Prostate gland (tissue), 2 donors: Measurements from ENCODE around the gene RIPK4. TPM values are rescaled to one million over a fixed set of nuclear protein-coding genes. Genes with fewer than 3 reads are reported as not detected.
A peak's percentile ranks its signal among the peaks of the same experiment; 100 is the strongest.
"Not testable (repeated sequence)": the region's sequence is repeated elsewhere in the genome, so short reads cannot be mapped to it uniquely, and the experiment has no call there.

Experiments
- DNase-seq: peaks from one replicate; pipeline ENCODE4 v3.0.0-alpha.2; 2019; ENCODE audit warnings: low spot score
- H3K27ac ChIP-seq, 2 donors: fragments of 200-600 bp; sonication (generic); 2 replicates each; pipeline ENCODE4 v1.5.1; 2017 to 2019
- H3K27me3 ChIP-seq: fragments of 200-600 bp; sonication (generic); replicated peaks from 2 replicates; pipeline ENCODE4 v1.5.1; 2019; ENCODE audit not compliant: insufficient read depth
- H3K36me3 ChIP-seq, 2 donors: fragments of 200-600 bp; sonication (generic); 1 replicate in 1 of 2; 2 replicates in 1 of 2; pipeline versions ENCODE4 v1.5.1 to v1.8.1; 2017 to 2019
- H3K4me1 ChIP-seq: fragments of 200-600 bp; sonication (generic); replicated peaks from 2 replicates; pipeline ENCODE4 v1.5.1; 2019
- H3K4me3 ChIP-seq, 2 donors: fragments of 200-600 bp; sonication (generic); 2 replicates each; pipeline ENCODE4 v1.5.1; 2017 to 2019
- H3K9me3 ChIP-seq: fragments of 200-600 bp; sonication (generic); 2 replicates; pipeline ENCODE4 v1.5.1; 2017
- POLR2A ChIP-seq: fragments of 450-650 bp; IDR thresholded peaks from one replicate; pipeline ENCODE4 v1.6.1; 2016; ENCODE audit warnings: antibody characterized with exemption, mild to moderate bottlenecking
- POLR2AphosphoS5 ChIP-seq: sonication (generic); formaldehyde crosslinking; IDR thresholded peaks from one replicate; pipeline ENCODE4 v1.6.1; 2017; ENCODE audit warnings: antibody characterized with exemption
- WGBS: methylation state at CpG from one replicate; pipeline ENCODE4 v1.1.5; 2018; 5-methylcytosine and 5-hydroxymethylcytosine counted together
- intact Hi-C: fragments of 100-400 bp; cut with DNase I; formaldehyde crosslinking; loops from one replicate; pipeline ENCODE4 v1.14.2; 2022
- total RNA-seq, 2 donors: library from RNA; depleted of rRNA; stranded (reverse); fragments of >200 nt; gene quantifications; one replicate each; pipeline ENCODE4 v1.1.0, GENCODE V29; 2016
- TF ChIP-seq, protein P1 (sequence below), 4 experiments: fragments of 200-600 bp in 2 of 4; fragments of 450-650 bp in 2 of 4; sonication (generic) in 2 of 4; IDR thresholded peaks; 1 replicate in 3 of 4; 2 replicates in 1 of 4; pipeline ENCODE4 v1.5.1; 2016 to 2019; ENCODE audit warnings: antibody characterized with exemption in 4 of 4, mild to moderate bottlenecking in 2 of 4, moderate library complexity in 2 of 4

The RIPK4 gene
- total RNA-seq, 2 donors from 2014 or later = 26.9 to 52.6 TPM

DNA sequence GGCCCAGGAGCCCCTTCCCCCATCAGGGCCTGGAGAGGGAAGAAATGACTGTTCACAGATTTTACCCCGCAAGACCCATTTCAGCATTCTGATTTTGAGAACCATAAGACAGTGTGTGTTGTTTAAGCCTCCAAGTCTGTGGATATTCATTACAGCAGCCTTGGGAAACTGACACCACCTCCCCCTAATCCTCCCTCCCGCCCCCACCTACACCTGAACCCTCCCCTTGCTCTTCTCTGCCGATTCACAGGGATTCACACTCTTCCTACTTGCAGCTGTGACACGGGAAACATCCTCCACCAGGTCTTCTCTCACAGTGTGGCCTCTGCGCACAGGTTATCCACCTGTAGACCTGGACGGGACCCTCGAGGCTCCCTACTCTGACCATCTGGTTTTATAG lies 50.1 kb downstream of the RIPK4 start:
- no peaks in the 10 kb centered on the region for H3K9me3 ChIP-seq

DNA sequence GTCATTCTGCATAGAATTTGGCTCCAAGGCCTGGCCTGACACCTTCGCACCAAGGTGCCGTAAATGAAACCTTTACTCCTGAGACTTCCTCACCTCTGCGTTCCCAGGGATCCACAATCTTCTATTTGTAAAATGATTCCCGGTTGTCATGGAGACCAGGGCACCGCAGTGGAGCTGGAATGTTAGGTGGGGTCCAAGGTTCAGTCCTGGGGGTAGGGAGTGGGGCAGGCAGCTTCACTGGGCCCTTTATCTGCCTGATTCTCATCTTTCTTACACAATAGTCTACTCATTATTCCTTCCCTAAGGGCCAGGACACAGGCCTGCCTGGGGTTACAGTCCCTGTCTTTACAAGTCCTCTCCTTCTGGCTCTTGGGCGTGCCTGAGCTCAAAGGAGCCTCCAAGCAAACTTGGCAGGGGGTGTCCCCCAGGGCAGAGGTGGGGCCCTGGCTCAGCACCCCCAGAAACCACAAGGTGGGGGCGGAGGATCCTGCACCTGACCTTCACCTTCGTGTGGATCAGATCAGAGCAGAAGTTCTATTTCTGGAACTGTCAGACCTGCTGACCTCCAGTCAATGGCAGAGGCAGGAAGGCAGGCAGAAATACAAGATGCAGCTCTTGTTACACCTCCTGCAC lies 51.1 kb downstream of the RIPK4 start:
- Histone ChIP-seq H3K36me3 (no peaks in the 10 kb centered on the region), H3K27ac (peak overlapping the region in 1 of 2 donors; percentile 49), H3K4me3 (no peak overlapping the region), H3K4me1 (peaks cover 5% of the 10 kb centered on the region), H3K9me3 (no peaks in the 10 kb centered on the region), H3K27me3 (no peaks in the 10 kb centered on the region)
- intact Hi-C loops = no loop called here
- TF ChIP-seq, protein P1, sequence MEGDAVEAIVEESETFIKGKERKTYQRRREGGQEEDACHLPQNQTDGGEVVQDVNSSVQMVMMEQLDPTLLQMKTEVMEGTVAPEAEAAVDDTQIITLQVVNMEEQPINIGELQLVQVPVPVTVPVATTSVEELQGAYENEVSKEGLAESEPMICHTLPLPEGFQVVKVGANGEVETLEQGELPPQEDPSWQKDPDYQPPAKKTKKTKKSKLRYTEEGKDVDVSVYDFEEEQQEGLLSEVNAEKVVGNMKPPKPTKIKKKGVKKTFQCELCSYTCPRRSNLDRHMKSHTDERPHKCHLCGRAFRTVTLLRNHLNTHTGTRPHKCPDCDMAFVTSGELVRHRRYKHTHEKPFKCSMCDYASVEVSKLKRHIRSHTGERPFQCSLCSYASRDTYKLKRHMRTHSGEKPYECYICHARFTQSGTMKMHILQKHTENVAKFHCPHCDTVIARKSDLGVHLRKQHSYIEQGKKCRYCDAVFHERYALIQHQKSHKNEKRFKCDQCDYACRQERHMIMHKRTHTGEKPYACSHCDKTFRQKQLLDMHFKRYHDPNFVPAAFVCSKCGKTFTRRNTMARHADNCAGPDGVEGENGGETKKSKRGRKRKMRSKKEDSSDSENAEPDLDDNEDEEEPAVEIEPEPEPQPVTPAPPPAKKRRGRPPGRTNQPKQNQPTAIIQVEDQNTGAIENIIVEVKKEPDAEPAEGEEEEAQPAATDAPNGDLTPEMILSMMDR (IDR thresholded peaks at IDR 0.05) = no peak
- TF ChIP-seq POLR2A (no peak), POLR2AphosphoS5 (no peak)
- no peak for DNase-seq
- 55% methylated on average over 8 of the region's 8 CpGs for WGBS

More for the DNA sequence above, 50.1 kb downstream of the RIPK4 start:
- no peak overlapping the region for H3K4me3 ChIP-seq
- peaks cover 1% of the 10 kb centered on the region for H3K4me1 ChIP-seq
- 84% methylated on average over 7 of the region's 7 CpGs for WGBS
- no peaks in the 10 kb centered on the region for H3K36me3 ChIP-seq
- TF ChIP-seq POLR2A = no peak
- TF ChIP-seq, protein P1 (IDR thresholded peaks at IDR 0.05) = no peak
- no peak for TF ChIP-seq POLR2AphosphoS5
- H3K27ac ChIP-seq = no peak overlapping the region
- no peak for DNase-seq
- no peaks in the 10 kb centered on the region for H3K27me3 ChIP-seq
- intact Hi-C loops = no loop called here

DNA sequence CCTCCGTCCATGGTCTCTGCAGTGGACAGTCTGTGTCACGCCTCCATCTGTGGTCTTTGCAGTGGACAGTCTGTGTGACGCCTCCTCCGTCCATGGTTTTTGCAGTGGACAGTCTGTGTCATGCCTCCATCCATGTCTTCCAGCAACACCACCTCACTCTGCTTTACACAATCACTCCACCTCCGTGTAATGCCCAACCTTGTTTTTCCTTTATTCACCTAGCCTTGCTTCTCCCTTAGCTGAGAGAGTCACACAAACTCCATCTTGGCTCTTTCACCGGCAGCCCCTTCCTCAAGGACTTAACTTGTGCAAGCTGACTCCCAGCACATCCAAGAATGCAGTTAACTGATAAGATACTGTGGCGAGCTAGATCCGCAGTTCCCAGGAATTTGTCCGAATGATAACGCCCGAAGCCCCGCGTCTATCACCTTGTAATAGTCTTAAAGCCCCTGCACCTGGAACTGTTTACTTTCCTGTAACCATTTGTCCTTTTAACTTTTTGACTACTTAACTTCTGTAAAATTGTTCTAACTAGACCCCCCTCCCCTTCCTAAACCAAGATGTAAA lies 52.5 kb downstream of the RIPK4 start:
- H3K4me3 ChIP-seq, H3K27me3 ChIP-seq, intact Hi-C loops, H3K9me3 ChIP-seq, H3K4me1 ChIP-seq, H3K36me3 ChIP-seq, H3K27ac ChIP-seq, DNase-seq: not testable (repeated sequence)
- 64% methylated on average over 13 of the region's 13 CpGs for WGBS

- TF ChIP-seq POLR2AphosphoS5 (no peak), POLR2A (no peak)
- TF ChIP-seq, protein P1 (IDR thresholded peaks at IDR 0.05) = no peak
- H3K9me3 ChIP-seq = no peaks in the 10 kb centered on the region
- no peaks in the 10 kb centered on the region for H3K36me3 ChIP-seq
- no peaks in the 10 kb centered on the region for H3K27me3 ChIP-seq
- H3K4me1 ChIP-seq = peaks cover 5% of the 10 kb centered on the region
- no peak overlapping the region for H3K4me3 ChIP-seq
- intact Hi-C loops = no loop called here
- no peak for DNase-seq
- no peak overlapping the region for H3K27ac ChIP-seq
- 75% methylated on average over 22 of the region's 22 CpGs for WGBS
Observed at GRCh38 chr21:41713495-41714281, 53.2 kb downstream of the RIPK4 start.

- intact Hi-C loops = no loop called here
- peaks cover 5% of the 10 kb centered on the region for H3K4me1 ChIP-seq
- no peak overlapping the region for H3K4me3 ChIP-seq
- no peaks in the 10 kb centered on the region for H3K9me3 ChIP-seq
- peak overlapping the region in 1 of 2 donors; percentile 73 for H3K27ac ChIP-seq
- H3K27me3 ChIP-seq = no peaks in the 10 kb centered on the region
- DNase-seq = peak; percentile 43
- WGBS = 48% methylated on average over 9 of the region's 9 CpGs
- TF ChIP-seq POLR2A (no peak), POLR2AphosphoS5 (peak; percentile 57)
- no peaks in the 10 kb centered on the region for H3K36me3 ChIP-seq
Observed at GRCh38 chr21:41712730-41713129, 54.1 kb downstream of the RIPK4 start.
